GM21529 (cell line): ENCODE data around the gene RHOBTB1.
"Not testable (repeated sequence)": the region's sequence is repeated elsewhere in the genome, so short reads cannot be mapped to it uniquely, and the experiment has no call there.

Source experiments
- ATAC-seq: cut with Tn5 transposase; IDR thresholded peaks from one replicate; pipeline ENCODE4 v1.9.1; 2021; ENCODE audit not compliant: unreplicated experiment

Gene RHOBTB1

DNA sequence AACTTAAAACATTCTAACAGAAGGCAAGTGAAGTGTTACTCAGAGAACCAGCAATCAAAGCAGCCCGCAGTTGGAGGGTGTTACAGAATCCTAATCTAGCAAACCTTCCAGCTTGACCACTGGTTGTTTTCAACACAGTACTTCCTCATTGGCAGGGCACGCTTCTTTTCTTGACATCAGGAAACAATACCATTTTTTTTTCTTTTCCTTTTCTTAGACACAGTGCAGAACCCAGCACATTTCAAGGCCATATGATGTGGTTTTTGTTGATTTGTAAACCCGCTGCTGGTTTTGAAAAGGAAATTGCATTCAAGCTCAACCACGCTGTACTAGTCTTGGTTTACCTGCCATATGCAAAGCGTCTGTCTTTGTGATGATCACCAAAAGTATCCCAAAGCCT lies 33.4 kb downstream of the RHOBTB1 start:
- ATAC-seq, result no peak

GRCh38 chr10:60908896-60909295 lies 35.1 kb downstream of the RHOBTB1 start:
- no peak for ATAC-seq

DNA sequence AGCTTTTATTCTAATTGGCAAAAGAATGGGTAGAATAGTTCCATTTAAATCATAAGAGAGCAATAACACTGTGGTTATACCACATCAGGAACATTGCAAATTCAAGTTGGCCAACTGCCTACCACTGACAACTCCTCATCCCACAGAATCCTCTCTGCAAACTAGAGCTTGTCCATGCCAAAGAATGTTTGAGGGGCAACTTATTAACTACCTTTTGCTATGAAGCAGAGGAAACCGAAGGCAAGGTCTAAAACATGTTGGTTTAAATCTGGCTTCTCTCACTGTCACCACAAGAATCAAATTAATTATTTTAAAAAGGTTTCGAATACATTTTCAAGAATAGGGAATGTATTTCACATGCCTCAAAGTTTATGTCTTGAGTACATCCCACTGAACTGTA lies 36.0 kb downstream of the RHOBTB1 start:
- ATAC-seq, result no peak

DNA sequence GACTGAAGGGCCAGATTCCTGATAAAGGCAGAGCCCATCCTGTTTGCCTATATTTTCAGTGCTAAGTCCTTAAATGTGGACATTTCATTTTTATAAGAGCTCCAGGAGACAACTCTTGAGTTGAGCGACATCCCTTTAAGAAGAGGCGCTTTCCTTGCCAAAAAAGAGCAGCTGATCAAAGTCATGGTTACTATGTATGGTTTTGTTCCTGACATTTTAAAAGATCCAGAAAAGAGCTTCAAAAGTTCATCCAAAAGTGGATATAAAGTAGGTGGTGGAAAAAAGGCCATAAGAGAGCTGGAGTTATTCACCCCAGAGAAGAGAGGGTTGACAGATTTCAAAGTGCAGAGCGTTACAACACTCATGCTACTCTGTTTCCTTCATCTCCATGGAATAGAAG lies 36.7 kb downstream of the RHOBTB1 start:
- ATAC-seq, result no peak

- not testable (repeated sequence) for ATAC-seq
Observed at GRCh38 chr10:60906825-60907224, 37.2 kb downstream of the RHOBTB1 start.

DNA sequence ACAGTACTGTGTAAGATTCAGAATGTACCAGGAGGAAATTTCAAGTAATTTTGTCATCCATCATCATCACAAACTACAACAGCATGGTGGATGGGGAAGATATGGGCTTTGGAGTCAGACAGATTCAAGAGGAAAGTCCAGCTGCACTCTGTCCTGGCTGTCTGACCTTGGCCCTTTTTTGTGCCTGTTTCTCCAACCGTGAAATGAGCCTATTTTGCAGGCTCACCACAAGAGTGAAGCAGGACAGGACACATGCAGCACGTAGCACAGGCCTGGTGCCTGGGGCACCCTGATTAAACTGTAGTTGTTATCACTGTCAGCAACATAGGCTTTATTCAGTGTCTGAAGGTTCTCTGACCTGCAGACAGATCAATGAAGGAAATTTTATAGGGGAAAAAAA lies 37.6 kb downstream of the RHOBTB1 start:
- no peak for ATAC-seq

DNA sequence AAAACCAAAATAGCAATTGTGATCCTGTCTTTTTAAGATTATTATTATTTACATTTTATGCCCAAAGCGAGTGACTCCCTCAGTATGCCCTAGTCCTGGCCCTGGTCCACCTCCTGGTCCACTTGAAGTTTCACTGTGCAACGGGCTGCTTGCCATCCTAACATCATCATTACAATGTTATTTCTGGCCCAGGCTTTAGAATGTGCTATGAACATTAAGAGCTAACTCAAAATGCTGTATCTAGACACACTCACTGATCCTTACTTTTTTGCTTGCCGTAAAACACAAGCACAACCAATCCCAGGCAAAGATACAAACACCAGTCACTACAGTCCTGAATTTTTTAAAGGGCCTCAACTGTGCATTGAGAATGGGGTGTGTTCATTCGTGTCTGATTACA lies 38.4 kb downstream of the RHOBTB1 start:
- ATAC-seq, result no peak

GRCh38 chr10:60903096-60903495 lies 40.9 kb downstream of the RHOBTB1 start:
- ATAC-seq, result no peak

DNA sequence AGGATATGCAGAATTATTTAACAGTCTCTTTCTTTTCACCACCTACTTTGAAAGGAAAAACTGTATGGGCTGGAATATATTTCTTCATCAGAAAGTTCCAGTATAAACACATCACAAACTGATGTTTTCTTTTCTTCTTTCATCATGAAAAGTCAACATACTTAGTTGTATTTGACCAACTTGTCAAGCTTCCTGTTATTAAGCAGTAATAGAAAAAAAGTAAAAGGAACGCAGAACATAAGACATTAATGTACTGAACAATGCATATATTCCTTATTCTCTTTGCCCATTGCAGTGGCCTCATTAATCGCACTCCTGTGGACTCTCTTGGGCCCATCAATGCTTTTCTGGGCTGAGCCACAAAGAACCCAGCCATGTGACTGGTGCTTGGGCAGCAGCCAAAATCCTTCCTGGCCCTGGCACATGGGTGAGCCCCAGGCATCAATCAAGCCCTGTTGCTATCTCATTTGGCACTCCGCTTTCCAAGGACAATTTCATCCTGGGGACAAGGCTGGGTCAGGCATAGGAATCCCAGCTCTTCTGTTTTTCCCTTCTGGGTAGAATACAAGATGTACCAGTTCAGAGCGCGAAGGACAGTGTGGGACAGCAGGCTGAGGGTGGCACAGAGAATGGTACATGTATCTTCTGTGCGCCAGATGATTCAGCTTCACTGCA lies 42.3 kb downstream of the RHOBTB1 start:
- no peak for ATAC-seq

DNA sequence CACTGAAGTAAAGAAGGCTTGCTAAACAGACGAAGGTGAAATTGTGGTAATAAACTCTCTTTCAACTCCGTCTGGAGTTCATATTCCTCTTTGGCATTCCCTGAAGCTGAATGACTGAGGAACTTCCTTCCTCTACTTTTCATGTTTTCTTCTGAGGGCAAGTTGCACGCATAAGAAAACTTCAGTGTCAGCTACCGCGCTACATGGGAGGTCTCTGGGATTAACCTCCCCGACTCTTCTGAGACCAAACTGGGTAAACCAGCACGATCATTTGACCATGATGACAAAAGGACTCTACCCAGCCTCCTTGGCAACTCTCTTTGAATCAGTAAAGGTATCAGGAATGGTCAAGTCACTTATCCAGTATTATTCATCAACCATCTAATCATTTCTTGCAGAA lies 44.7 kb downstream of the RHOBTB1 start:
- no peak for ATAC-seq

GRCh38 chr10:60898321-60898720 lies 45.7 kb downstream of the RHOBTB1 start:
- ATAC-seq, result no peak

- no peak for ATAC-seq
Observed at GRCh38 chr10:60896810-60897209, 47.2 kb downstream of the RHOBTB1 start.

- ATAC-seq, result no peak
Observed at GRCh38 chr10:60896033-60896432, 48.0 kb downstream of the RHOBTB1 start.

- ATAC-seq, result no peak
Observed at GRCh38 chr10:60894786-60895185, 49.2 kb downstream of the RHOBTB1 start.

DNA sequence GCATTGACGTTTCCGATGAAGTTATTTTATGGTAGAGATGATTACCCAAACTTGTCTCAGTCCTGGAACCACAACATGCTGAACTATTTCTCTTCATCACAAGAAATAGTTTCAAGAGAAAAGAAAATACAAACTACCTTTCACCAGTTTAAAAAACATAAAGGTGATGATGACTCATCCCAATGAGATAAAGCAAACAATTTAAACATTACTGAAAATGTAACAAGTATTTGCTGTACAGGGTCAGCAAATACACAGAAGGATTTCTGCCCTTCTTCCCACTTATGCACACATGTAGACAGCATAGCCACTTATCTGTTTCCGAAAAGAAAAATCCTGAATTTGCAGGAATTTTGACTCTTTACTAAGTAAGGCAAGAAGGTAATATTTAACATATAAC lies 50.8 kb downstream of the RHOBTB1 start:
- no peak for ATAC-seq

- no peak for ATAC-seq
Observed at GRCh38 chr10:60892571-60892970, 51.4 kb downstream of the RHOBTB1 start.

- ATAC-seq, result no peak
Observed at GRCh38 chr10:60890811-60891210, 53.2 kb downstream of the RHOBTB1 start.

GRCh38 chr10:60883187-60883586 lies 60.8 kb downstream of the RHOBTB1 start:
- ATAC-seq, result peak; percentile 68

DNA sequence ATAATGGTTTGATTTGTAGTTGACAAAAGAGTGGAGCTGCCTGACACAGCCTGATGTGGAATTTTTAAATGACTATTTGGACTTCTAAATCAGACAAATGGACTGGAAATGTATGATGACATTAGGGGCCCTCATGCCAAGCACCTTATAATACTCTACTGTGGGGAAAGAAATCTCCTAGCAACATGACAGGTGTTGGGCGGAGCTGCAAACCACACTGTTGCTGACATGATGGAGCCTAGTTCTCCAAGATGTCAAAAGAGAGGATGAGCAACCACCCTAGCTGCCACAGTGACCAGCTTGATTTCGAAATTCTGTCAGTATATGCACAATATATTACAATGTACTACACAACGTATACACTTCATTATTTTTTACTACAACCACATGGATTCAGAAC lies 65.8 kb downstream of the RHOBTB1 start:
- ATAC-seq, result no peak

DNA sequence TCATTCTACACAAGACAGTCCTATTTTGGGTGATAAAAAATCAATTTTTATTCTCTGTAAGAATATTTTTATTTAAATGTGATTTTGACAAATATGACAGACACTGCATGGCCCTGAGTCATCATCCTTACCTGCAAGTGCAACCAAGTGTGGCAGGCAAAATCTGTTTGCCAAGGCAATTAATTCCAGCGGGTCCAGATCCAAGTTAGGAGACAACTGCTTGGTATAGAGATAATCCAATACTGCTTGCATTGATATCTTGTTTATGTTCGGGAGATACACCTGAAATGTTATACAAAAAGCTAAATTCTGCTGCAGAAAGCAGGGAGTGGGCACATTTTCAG lies 66.2 kb downstream of the RHOBTB1 start:
- ATAC-seq, result no peak

DNA sequence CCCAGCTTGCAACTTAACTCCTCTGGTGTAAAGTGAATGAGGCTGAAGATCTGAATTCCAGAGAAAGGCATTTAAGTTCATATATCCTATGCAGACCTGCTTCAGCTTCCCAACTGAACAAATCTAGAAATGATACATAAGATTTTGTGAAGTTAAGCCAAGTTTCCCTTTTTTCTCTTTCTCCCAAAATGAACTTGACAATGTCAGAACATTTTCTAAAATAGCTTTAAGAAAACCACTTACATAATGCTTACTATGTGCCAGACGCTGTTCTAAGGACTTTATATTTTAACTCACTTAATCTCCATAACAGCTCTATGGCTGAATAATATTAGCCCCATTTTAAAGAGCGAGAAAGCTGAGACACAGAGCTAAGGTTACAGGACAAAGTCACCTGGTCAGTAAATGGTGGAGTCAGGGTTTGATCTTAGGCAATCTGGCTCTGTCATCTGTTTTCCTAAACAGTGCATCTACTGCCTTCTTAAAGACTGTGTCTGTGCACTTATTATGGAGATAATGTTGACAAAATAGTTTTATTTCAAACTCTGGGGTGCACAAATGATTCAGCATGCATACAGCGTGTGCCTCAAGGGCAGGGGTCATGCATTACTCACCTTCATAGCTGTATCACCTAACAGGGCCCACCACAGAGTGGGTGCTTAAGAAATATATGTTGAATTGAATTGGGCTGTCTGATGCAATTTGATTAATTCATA lies 66.8 kb downstream of the RHOBTB1 start:
- ATAC-seq, result no peak

- ATAC-seq, result no peak
Observed at GRCh38 chr10:60873758-60874157, 70.2 kb downstream of the RHOBTB1 start.

DNA sequence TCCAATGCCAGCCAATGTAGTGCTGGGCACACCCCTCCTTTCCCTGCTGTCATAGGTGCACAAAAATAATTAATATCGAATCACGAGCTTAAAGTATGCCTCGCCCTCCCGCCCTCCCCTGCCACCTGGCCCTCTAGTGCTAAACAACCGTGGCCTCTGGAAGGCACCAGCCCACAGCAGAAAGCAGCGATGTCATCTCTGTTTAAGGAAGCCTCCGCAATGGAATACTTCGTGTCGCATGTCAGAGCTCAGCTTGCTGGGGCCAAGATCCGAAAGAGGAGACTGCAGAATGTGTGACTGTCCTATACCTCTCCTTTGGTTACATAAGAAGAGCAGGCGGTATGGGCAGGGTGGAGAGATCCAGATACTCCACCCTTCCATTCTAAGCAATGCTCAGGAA lies 71.5 kb downstream of the RHOBTB1 start:
- ATAC-seq, result no peak
